CD4-positive, alpha-beta memory T cell (primary cell): ENCODE data around the gene THAP4. TPM values are rescaled to one million over a fixed set of nuclear protein-coding genes. Genes with fewer than 3 reads are reported as not detected.

Experiments used
- CTCF ChIA-PET: fragments of 350-600 bp; sonication (Branson Sonifier 250); formaldehyde crosslinking; loops from one replicate; lab custom pipeline; 2021; ENCODE audit warnings: inconsistent platforms; ENCODE audit not compliant: partially characterized antibody; lab: Charles Lee
- POLR2A ChIA-PET: fragments of 350-600 bp; sonication (Branson Sonifier 250); formaldehyde crosslinking; loops from one replicate; lab custom pipeline; 2021; ENCODE audit not compliant: partially characterized antibody; lab: Charles Lee
- DNase-seq, 5 donors: peaks; one replicate each; pipeline versions ENCODE4 v3.0.0 to v3.0.0-alpha.2; 2020 to 2022; ENCODE audit warnings: mixed read lengths in 1 of 5
- H3K27ac ChIP-seq: one replicate; pipeline ENCODE4 v1.7.0; 2013; ENCODE audit warnings: low read depth, low read length
- H3K27me3 ChIP-seq: 2 replicates; pipeline ENCODE4 v1.7.0; 2013; ENCODE audit warnings: mild to moderate bottlenecking, low read length, moderate library complexity; ENCODE audit not compliant: insufficient read depth
- H3K36me3 ChIP-seq: 2 replicates; pipeline ENCODE4 v1.7.0; 2013; ENCODE audit warnings: mild to moderate bottlenecking, low read length, moderate library complexity; ENCODE audit not compliant: insufficient read depth
- H3K4me1 ChIP-seq: 2 replicates; pipeline ENCODE4 v1.7.0; 2013; ENCODE audit warnings: mild to moderate bottlenecking, low read length, moderate library complexity; ENCODE audit not compliant: insufficient read depth
- H3K4me3 ChIP-seq, 2 donors: one replicate each; pipeline ENCODE4 v1.7.0; 2013; ENCODE audit warnings: low read length in 2 of 2, mild to moderate bottlenecking in 1 of 2
- H3K9me3 ChIP-seq, 2 donors: one replicate each; pipeline ENCODE4 v1.7.0; 2013; ENCODE audit warnings: low read length in 2 of 2, control low read depth in 1 of 2; ENCODE audit not compliant: control insufficient read depth in 1 of 2
- H3K27ac Mint-ChIP-seq, 7 donors: one replicate each; pipeline ENCODE4 v1.8.0; 2020 to 2021; ENCODE audit warnings: mixed read lengths in 7 of 7, mild to moderate bottlenecking in 6 of 7, inconsistent platforms in 3 of 7, moderate library complexity in 3 of 7
- H3K27me3 Mint-ChIP-seq, 2 donors: one replicate each; pipeline ENCODE4 v1.8.0; 2020 to 2021; ENCODE audit warnings: mixed read lengths in 2 of 2
- H3K36me3 Mint-ChIP-seq, 2 donors: one replicate each; pipeline ENCODE4 v1.8.0; 2020 to 2021; ENCODE audit warnings: mixed read lengths in 2 of 2, inconsistent platforms in 1 of 2, mild to moderate bottlenecking in 1 of 2
- H3K4me1 Mint-ChIP-seq, 4 donors: one replicate each; pipeline ENCODE4 v1.8.0; 2020 to 2021; ENCODE audit warnings: mixed read lengths in 4 of 4, mild to moderate bottlenecking in 1 of 4
- H3K4me3 Mint-ChIP-seq, 8 donors: one replicate each; pipeline ENCODE4 v1.8.0; 2020 to 2021; ENCODE audit warnings: mixed read lengths in 8 of 8, mild to moderate bottlenecking in 7 of 8, moderate library complexity in 6 of 8, inconsistent platforms in 3 of 8
- H3K9me3 Mint-ChIP-seq, 8 donors: one replicate each; pipeline ENCODE4 v1.8.0; 2020 to 2021; ENCODE audit warnings: mixed read lengths in 8 of 8, mild to moderate bottlenecking in 5 of 8, inconsistent platforms in 3 of 8, moderate library complexity in 1 of 8
- intact Hi-C: fragments of 100-400 bp; cut with micrococcal nuclease; formaldehyde crosslinking; loops from one replicate; pipeline ENCODE4 v1.15.1; 2023
- polyA plus RNA-seq, 2 donors: library from polyadenylated mRNA; unstranded; fragments of 300-500 nt; fragmentation: Illumina TruSeq; gene quantifications; one replicate each; pipeline ENCODE4 v1.2.3, GENCODE V29; 2021
- total RNA-seq, 2 experiments: library from RNA; stranded (reverse); gene quantifications; one replicate each; pipeline ENCODE4 v1.2.3, GENCODE V29; 2021

Gene THAP4
- total and polyA plus RNA-seq, 4 experiments from 2014 or later, result 27.8 to 42.9 (median 29.9) TPM

DNA sequence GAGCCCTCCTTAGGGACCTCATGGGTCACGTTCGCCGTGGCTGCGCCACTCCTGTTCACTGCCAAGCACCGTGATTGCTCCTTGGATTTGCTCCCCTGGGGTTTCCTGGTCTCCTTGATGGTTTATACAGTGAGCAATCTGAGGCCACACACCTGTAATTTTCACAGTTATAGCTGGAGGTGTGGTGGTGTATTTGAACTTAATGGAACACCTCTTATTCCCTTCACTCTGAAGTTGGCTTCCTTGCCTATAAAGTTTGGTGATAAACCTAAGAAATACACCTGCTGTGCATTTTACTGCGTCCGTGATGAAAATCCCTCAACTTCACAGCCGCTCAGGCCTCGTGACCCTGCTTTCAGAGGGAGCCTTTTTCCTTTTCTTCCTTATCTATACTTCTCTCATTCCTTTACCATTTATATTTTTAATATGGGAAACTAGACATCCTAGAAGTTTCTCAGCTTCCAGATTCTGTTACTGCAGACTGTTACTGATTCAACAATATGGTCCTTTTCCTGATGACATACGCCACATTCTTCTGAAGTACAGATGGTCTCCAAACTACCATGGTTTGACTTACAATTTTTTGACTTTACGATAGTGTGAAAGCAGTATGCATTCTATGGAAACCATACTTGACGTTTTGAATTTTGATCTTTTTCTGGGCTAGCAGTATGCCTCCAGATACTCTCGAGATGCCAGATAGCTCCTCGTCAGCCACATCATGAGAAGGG, 9.1 kb upstream of the THAP4 start:
- Histone ChIP-seq H3K36me3 (peaks cover 4% of the 10 kb centered on the region), H3K9me3 (no peaks in the 10 kb centered on the region), H3K4me3 (no peak overlapping the region), H3K27ac (no peak overlapping the region), H3K27me3 (no peaks in the 10 kb centered on the region), H3K4me1 (no peaks in the 10 kb centered on the region)
- peaks cover 3% of the 10 kb centered on the region in 2 donors for H3K36me3 Mint-ChIP-seq
- H3K27me3 Mint-ChIP-seq, result no peaks in the 10 kb centered on the region
- POLR2A ChIA-PET, result no interaction called here
- intact Hi-C loops, result no loop called here
- CTCF ChIA-PET, result interaction anchor here (1.1 to 1.3 kb wide), 2 partner anchors 12 to 15 kb away, joined by 3 to 5 read pairs; no protein-coding TSS in a partner anchor
- DNase-seq, result no peak
- no peak overlapping the region for H3K27ac Mint-ChIP-seq
- H3K4me1 Mint-ChIP-seq, result peaks cover 13 to 50% (median 21%) of the 10 kb centered on the region in 4 donors
- no peaks in the 10 kb centered on the region for H3K9me3 Mint-ChIP-seq
- no peak overlapping the region for H3K4me3 Mint-ChIP-seq

- peaks cover 20 to 58% (median 29%) of the 10 kb centered on the region in 4 donors for H3K4me1 Mint-ChIP-seq
- ChIA-PET POLR2A (no interaction called here), CTCF (interaction anchor here (1.0 kb wide), 1 partner anchor 20 kb away, joined by 3 read pairs; no protein-coding TSS in a partner anchor)
- Histone ChIP-seq H3K36me3 (no peaks in the 10 kb centered on the region), H3K4me1 (peaks cover 4% of the 10 kb centered on the region), H3K27me3 (no peaks in the 10 kb centered on the region), H3K27ac (no peak overlapping the region), H3K9me3 (no peaks in the 10 kb centered on the region), H3K4me3 (no peak overlapping the region)
- intact Hi-C loops, result no loop called here
- H3K4me3 Mint-ChIP-seq, result no peak overlapping the region
- no peak for DNase-seq
- H3K27ac Mint-ChIP-seq, result no peak overlapping the region
- no peaks in the 10 kb centered on the region for H3K27me3 Mint-ChIP-seq
- no peaks in the 10 kb centered on the region for H3K9me3 Mint-ChIP-seq
- H3K36me3 Mint-ChIP-seq, result peaks cover 0 to 2% of the 10 kb centered on the region in 2 donors
Observed at GRCh38 chr2:241645056-241645914, 8.3 kb upstream of the THAP4 start.

GRCh38 chr2:241641631-241642030, 4.7 kb upstream of the THAP4 start:
- no peak for DNase-seq
- peaks cover 0 to 8% of the 10 kb centered on the region in 2 donors for H3K36me3 Mint-ChIP-seq
- H3K4me3 Mint-ChIP-seq, result no peak overlapping the region
- peak overlapping the region in 4 of 7 donors; percentile 2 to 90 (median 44) for H3K27ac Mint-ChIP-seq
- no peaks in the 10 kb centered on the region for H3K9me3 Mint-ChIP-seq
- POLR2A ChIA-PET, result interaction anchor here (0.9 kb wide), 1 partner anchor 26 kb away, joined by 4 read pairs; no protein-coding TSS in a partner anchor
- Histone ChIP-seq H3K9me3 (no peaks in the 10 kb centered on the region), H3K4me1 (peaks cover 26% of the 10 kb centered on the region), H3K36me3 (no peaks in the 10 kb centered on the region), H3K4me3 (no peak overlapping the region), H3K27ac (no peak overlapping the region), H3K27me3 (no peaks in the 10 kb centered on the region)
- CTCF ChIA-PET, result interaction anchor here (1.1 to 1.3 kb wide), 3 partner anchors 17 to 54 kb away, joined by 3 to 4 read pairs (median 3); partner anchors contain the start of gene DTYMK
- intact Hi-C loops, result no loop called here
- H3K4me1 Mint-ChIP-seq, result peaks cover 33 to 64% (median 44%) of the 10 kb centered on the region in 4 donors
- H3K27me3 Mint-ChIP-seq, result no peaks in the 10 kb centered on the region

DNA sequence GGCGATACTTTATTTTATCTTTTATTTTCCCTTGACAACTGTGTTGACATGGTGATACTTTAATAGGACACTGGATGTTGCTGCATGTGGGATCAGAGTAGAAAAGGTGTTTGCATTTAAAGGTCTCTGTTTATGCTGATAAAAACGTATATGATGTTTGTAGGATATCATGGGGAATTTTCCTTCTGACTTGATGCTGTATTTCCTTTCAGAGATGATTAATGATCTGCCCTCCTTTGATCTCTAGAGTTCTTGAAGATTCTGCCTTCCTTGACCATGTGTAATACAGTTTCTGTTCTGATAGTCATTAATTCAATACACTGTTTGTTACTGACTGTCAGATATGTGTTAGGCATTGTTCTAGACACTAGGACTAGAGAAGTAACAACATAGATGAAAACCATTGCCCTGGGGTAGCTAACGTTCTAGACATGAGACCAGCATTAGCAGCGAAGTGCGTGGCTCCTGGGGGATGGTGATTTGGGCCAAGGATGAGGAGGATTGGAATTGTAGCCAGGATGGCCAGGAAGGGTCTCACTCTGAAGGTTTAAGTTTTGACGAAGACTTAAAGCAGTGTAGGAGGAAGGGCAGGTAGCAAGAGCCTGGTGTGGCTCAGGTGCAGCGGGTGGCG, 3.3 kb upstream of the THAP4 start:
- Mint-ChIP-seq H3K4me3 (peak overlapping the region in 4 of 8 donors; percentile 0 to 53 (median 29)), H3K4me1 (peaks cover 37 to 69% (median 48%) of the 10 kb centered on the region in 4 donors), H3K27me3 (no peaks in the 10 kb centered on the region), H3K9me3 (no peaks in the 10 kb centered on the region), H3K36me3 (peaks cover 0 to 12% of the 10 kb centered on the region in 2 donors), H3K27ac (peak overlapping the region in 5 of 7 donors; percentile 18 to 70 (median 48))
- intact Hi-C loops, result no loop called here
- POLR2A ChIA-PET, result no interaction called here
- Histone ChIP-seq H3K4me1 (peaks cover 35% of the 10 kb centered on the region), H3K4me3 (no peak overlapping the region), H3K36me3 (no peaks in the 10 kb centered on the region), H3K27ac (no peak overlapping the region), H3K9me3 (no peaks in the 10 kb centered on the region), H3K27me3 (no peaks in the 10 kb centered on the region)
- CTCF ChIA-PET, result interaction anchor here (1.3 kb wide), 1 partner anchor 46 kb away, joined by 3 read pairs; the partner anchor contains the start of gene DTYMK
- DNase-seq, result no peak

DNA sequence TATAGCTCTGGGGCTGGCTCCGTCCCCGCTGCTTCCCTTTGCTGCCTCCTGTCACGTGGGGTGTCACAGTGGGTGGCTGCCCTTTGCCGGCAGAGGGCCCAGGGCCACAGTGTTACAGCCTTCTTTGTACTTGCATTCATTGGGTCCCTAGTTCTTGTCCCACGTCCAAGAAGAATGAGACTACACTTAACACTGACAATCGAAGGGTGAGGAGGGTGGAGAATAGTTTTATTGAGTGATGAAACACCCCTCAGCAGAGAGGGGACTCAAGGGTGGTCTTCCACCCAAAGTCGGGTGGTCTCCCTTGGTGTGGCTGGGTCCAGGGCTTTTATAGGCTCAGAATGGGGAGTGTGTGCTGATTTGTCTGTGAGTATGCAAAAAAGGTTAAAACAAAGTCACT, 2.4 kb upstream of the THAP4 start:
- CTCF ChIA-PET, result no interaction called here

DNA sequence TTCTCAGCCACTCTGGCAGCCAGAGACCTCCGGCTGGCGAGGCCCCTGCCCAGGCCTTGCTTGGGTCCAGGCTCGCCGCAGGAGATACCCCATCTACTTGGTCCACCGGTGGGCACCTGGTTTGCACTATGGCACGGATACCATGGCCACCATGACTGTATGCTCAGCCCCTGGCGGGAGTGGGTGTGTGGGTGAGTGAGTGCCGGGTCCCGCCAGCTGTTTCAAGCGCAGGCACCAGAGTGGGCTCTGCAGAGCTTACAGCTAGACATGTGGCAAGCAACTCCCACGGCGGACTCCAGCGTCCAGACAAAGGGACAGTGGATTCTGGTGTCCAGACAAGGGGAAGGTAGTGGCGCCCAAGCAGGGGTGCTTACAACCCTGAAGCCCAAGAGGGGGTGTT, 2.0 kb upstream of the THAP4 start:
- Histone ChIP-seq H3K9me3 (no peaks in the 10 kb centered on the region), H3K27me3 (no peaks in the 10 kb centered on the region), H3K4me3 (no peak overlapping the region), H3K27ac (no peak overlapping the region), H3K36me3 (no peaks in the 10 kb centered on the region), H3K4me1 (peaks cover 35% of the 10 kb centered on the region)
- intact Hi-C loops, result loop anchor here (10.0 kb wide), 2 partner anchors 324 to 1074 kb away; partner anchors contain the start of genes DUSP28, HDLBP, RNPEPL1 and SEPTIN2
- POLR2A ChIA-PET, result interaction anchor here (1.8 to 2.8 kb wide), 4 partner anchors 10 to 95 kb away, joined by 4 to 20 read pairs (median 13); partner anchors contain the start of genes D2HGDH and DTYMK
- H3K27me3 Mint-ChIP-seq, result no peaks in the 10 kb centered on the region
- peaks cover 39 to 68% (median 51%) of the 10 kb centered on the region in 4 donors for H3K4me1 Mint-ChIP-seq
- DNase-seq, result no peak
- H3K27ac Mint-ChIP-seq, result peak overlapping the region in 5 of 7 donors; percentile 10 to 98 (median 90)
- H3K4me3 Mint-ChIP-seq, result peak overlapping the region in 7 of 8 donors; percentile 38 to 96 (median 93)
- no peaks in the 10 kb centered on the region for H3K9me3 Mint-ChIP-seq
- CTCF ChIA-PET, result interaction anchor here (1.2 to 2.1 kb wide), 2 partner anchors 41 to 240 kb away, joined by 3 to 8 read pairs; no protein-coding TSS in a partner anchor
- peaks cover 0 to 14% of the 10 kb centered on the region in 2 donors for H3K36me3 Mint-ChIP-seq

More for the DNA sequence above, 2.4 kb upstream of the THAP4 start:
- no peaks in the 10 kb centered on the region for H3K27me3 ChIP-seq
- Mint-ChIP-seq H3K4me1 (peaks cover 39 to 72% (median 51%) of the 10 kb centered on the region in 4 donors), H3K9me3 (no peaks in the 10 kb centered on the region), H3K27ac (peak overlapping the region in 4 of 7 donors; percentile 31 to 61 (median 45)), H3K36me3 (peaks cover 0 to 13% of the 10 kb centered on the region in 2 donors), H3K4me3 (peak overlapping the region; percentile 3 to 54 (median 50)), H3K27me3 (no peaks in the 10 kb centered on the region)
- intact Hi-C loops, result loop anchor here (10.0 kb wide), 2 partner anchors 325 to 1075 kb away; partner anchors contain the start of genes DUSP28, HDLBP, RNPEPL1 and SEPTIN2
- no peak overlapping the region for H3K4me3 ChIP-seq
- H3K27ac ChIP-seq, result no peak overlapping the region
- no peak for DNase-seq
- H3K4me1 ChIP-seq, result peaks cover 35% of the 10 kb centered on the region
- no peaks in the 10 kb centered on the region for H3K36me3 ChIP-seq
- no peaks in the 10 kb centered on the region for H3K9me3 ChIP-seq
- POLR2A ChIA-PET, result interaction anchor here (2.8 kb wide), 1 partner anchor 47 kb away, joined by 19 read pairs; the partner anchor contains the start of gene DTYMK
